HG03097 (cell line): Measurements from ENCODE around the gene SLC36A2.
"Not testable (repeated sequence)": the region's sequence is repeated elsewhere in the genome, so short reads cannot be mapped to it uniquely, and the experiment has no call there.

Experiments used
- ATAC-seq: cut with Tn5 transposase; IDR thresholded peaks from one replicate; pipeline ENCODE4 v1.9.1; 2021; ENCODE audit not compliant: unreplicated experiment, low FRiP score

The SLC36A2 gene

GRCh38 chr5:151327585-151327984, 19.8 kb downstream of the SLC36A2 start:
- no peak for ATAC-seq

GRCh38 chr5:151326266-151326665, 21.1 kb downstream of the SLC36A2 start:
- ATAC-seq, result no peak

DNA sequence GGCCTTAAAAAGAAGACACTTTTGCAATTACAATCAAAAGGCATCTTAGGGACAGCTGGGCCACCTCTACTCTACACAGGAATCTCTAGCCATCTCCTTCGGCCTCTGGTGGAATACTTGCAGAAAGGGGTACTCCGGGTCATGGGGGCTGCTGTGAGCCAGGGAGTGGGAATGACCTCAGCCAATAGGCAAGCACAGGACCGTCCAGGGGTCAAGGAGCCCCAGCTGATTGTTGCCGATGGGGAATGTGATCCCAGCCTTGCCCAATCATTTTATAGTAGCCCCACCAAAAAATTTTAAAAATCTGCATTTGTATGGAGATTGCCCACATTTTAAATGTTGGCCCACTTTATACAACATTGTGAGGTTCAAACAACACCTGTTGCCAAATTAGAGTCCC, 26.9 kb downstream of the SLC36A2 start:
- no peak for ATAC-seq

DNA sequence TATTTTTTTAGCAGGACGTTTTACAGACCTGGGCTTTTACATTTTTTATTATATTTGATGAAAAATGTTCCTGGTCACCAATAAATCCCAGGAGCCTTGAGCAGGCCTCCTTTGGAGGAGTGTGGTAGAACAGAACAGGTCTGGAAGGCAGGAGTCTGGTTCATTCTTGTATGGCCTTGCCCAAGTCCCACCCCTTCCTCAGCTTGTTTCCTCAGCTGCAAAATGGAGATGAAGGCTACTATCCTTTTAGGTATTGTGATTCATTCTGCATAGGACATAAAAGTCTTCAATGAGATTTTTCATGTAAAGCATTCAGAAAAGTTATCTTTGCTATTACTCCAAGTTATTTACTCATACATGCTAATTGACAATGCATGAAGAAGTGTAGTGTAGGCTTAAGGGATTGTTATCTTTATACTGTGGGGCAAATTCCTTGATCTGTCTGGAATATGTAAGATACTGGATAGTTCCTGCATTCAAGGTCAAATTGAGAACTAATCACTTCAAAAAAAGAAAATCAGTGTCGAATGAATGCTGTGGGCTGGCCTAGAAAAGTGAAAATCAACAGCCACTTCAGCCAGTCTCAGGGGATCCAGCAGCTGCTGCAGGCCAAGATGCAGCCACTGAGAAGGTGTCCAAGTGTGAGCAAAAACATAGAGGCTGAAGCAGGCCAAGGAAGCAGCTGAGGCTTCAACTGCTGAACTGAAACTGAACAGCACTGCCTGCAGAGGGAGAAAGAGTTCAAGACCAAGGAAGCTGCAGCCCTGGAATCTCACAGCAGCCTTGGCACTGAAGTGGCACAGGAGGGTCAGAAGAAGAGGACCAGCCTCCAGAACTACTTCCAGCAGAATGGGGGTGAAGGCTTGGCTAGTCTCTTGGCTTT, 28.3 kb downstream of the SLC36A2 start:
- peak; percentile 79 for ATAC-seq

- ATAC-seq, result no peak
Observed at GRCh38 chr5:151317871-151318270, 29.5 kb downstream of the SLC36A2 start.

DNA sequence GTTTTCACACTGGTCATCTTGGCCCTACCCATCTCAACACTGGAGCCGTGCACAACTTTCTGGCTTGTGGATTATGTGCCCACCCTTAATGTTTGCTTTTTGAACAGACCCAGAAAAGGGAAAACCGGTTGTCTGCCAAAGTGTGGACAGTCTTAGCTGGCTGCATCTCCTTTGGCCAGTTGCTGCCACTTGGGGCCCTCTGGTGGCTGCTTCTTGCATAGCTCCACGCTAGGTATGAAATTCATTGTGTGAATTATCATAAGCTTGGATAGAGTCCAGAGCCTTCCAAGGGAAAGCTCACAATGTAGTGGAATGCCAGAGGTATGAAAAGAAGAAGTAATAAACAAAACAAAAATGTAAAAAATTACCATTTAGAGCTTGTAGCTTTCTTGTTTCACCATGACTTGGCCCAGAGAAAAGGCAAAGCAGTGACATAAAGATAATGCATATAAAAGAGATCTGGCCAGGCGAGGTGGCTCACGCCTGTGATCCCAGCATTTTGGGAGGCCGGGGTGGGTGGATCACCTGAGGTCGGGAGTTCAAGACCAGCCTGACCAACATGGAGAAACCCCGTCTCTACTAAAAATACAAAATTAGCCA, 31.3 kb downstream of the SLC36A2 start:
- no peak for ATAC-seq

- no peak for ATAC-seq
Observed at GRCh38 chr5:151313357-151313756, 34.0 kb downstream of the SLC36A2 start.

DNA sequence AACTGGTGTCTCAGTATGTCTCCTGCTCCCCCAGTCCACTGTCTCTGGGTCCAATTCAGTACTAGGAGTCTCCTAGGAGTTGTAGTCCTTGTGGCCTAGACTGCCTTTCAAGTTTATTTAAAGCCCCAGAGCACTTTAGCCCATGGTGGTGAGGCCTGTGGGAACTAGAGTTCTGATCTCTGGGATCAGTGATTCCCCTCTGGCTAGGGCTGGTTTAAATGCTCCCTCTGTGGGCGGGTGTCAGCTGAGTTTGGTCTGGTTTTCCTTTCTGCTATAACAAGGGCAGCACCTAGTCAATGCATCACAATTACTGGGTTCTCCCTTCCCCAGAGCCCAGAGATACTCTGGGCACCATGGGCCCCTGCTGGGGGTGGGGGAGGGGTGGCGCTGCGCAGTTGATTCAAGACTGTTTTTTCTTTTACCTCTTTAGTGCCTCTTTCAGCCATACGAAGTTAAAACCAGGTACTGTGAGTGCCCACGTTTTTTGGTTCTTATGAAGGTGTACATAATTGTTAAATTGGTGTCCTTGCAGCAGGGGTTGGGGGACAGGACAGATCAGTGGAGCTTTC, 34.5 kb downstream of the SLC36A2 start:
- no peak for ATAC-seq

DNA sequence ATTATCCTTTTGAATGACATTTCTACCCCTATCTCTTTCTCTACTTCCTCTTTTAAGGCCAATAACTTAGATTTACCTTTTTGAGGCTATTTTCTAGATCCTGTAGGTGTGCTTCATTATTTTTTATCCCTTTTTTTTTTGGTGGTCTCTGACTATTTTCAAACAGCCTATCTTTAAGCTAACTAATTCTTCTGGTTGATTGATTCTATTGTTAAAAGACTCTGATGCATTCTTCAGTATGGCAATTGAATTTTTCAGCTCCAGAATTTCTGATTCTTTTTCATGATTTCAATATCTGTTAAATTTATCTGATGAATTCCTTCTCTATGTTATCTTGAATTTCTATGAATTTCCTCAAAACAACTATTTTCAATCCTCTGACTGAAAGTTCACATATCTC, 36.4 kb downstream of the SLC36A2 start:
- no peak for ATAC-seq

- ATAC-seq, result not testable (repeated sequence)
Observed at GRCh38 chr5:151309821-151310220, 37.5 kb downstream of the SLC36A2 start.

GRCh38 chr5:151309266-151309665, 38.1 kb downstream of the SLC36A2 start:
- ATAC-seq, result not testable (repeated sequence)

GRCh38 chr5:151303666-151304065, 43.7 kb downstream of the SLC36A2 start, which contains the start of gene SLC36A3:
TSS of gene SLC36A3 (minus strand) at chr5:151303766. CDS start at chr5:151303354, 412 bp downstream.
- no peak for ATAC-seq

DNA sequence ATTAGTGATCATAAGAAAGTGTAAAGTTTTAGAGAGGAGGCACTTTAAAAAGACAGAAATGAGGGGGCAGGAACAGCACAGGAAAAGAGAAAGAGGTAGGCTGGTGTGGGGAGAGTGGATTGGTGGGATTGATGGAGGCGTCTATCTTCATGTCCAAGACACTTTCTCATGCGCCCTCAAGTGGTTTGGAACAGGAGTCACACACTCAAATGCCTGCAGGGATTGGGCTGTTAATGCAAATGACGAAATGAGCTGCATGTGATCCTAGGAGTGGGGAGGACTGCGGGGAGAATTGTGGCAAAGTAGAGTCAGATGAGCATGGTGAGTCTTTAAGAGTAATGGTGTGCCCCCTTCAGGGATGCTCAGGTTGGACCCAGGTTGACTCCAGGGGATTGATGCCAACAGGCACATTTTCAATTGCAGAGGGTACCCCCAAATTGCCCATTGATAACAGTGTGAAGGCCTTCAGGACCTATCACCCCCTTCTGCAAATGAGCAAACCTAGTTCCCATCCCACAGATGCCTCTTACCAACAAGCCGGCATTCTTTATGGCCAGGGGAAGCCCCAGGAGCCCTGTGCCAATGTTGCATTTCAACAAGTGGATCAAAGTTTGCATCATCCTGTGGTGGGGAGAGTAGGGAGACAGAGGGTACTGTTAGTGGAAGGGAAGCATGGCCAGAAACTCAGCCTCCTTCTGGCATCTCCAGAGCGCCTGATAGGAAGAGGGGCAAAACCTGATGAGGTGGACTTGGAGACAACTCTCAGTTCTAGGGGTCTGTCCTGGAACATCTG, 49.1 kb downstream of the SLC36A2 start:
- no peak for ATAC-seq

GRCh38 chr5:151296974-151297373, 50.4 kb downstream of the SLC36A2 start:
- ATAC-seq, result no peak

DNA sequence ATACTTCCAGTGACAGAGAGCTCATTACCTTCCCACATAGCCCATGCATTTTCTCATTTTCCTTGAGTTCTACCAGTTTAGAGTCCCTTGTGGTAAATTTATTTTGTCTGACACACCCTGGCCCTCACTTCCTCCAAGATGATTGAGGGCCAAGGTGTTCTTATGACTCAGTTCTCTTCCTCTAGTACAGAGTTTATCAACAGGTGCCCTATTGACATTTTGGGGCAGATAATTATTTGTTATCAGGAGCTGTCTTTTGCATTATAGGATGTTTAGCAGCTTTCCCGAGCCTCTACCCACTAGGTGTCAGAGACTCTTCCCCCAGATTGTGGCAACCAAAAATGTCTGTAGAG, 50.9 kb downstream of the SLC36A2 start:
- ATAC-seq, result no peak

GRCh38 chr5:151295791-151296477, 51.4 kb downstream of the SLC36A2 start:
- no peak for ATAC-seq

DNA sequence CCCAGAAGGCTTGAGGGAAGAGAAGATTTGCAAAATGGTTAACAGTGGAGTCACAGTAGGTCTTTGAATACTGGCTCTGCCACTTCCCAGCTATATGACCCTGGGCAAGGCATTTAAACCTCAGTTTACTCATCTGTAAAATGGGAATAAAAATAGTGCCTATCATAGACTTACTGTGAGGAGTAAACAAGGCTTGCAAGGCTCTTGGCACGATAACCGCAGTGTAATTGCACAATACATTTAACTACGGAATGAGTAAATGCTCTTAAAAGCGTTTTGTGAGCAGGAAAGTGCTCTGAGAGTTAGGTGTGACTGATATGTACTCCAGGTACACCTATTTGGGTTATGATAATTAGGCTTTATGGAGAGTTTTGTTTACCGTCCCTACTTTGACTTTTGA, 52.2 kb downstream of the SLC36A2 start:
- no peak for ATAC-seq

- no peak for ATAC-seq
Observed at GRCh38 chr5:151293624-151294023, 53.7 kb downstream of the SLC36A2 start.

DNA sequence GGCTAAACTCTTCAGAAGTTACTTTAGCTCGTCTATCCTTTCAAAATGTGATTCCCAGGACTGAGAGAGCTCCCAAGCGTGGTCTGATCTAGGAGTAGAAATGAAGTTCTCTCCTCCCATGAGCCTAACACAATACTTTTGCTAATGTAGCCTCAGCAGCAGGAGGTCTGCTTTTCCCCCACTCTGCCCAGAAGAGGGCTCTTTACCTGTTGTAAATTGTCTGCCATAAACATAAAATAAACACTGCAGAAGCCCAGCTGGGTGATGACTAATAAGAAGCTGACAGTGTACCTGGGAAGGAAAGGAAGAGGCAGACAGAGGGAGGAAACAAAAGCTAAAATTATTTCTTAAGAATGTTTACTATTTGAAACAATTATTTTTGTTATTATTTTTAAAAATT, 59.2 kb downstream of the SLC36A2 start:
- no peak for ATAC-seq

DNA sequence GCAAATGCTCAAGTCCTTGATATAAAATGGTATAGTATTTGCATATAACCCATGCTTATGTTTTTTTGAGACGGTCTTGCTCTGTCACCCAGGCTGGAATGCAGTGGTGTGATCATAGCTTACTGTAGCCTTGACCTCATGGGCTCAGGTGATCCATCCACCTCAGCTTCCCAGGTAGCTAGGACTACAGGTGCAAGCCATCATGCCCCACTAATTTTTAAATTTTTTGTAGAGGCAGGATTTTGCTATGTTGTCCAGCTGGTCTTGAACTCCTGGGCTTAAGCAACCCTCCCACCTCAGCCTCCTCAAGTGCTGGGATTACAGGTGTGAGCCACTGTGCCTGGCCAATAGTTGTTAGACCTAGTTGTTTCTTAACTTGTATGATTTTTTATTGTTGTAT, 61.1 kb downstream of the SLC36A2 start:
- no peak for ATAC-seq
